Mucosa of descending colon (tissue), 3 donors: ENCODE data around the gene ELAVL2. TPM values are rescaled to one million over a fixed set of nuclear protein-coding genes. Genes with fewer than 3 reads are reported as not detected.

Experiments
- ATAC-seq: fragments of 200-7000 bp; cut with Tn5 transposase; one replicate; pipeline ENCODE4 v1.9.1; 2020; ENCODE audit warnings: mild to moderate bottlenecking, moderate library complexity
- DNase-seq, 3 donors: peaks; one replicate each; pipeline ENCODE4 v3.0.0-alpha.2; 2020
- H3K36me3 ChIP-seq: fragments of 200-600 bp; one replicate; pipeline ENCODE4 v1.8.0; 2021; ENCODE audit warnings: low read depth, mild to moderate bottlenecking
- H3K4me1 ChIP-seq: fragments of 200-600 bp; one replicate; pipeline ENCODE4 v1.8.0; 2021; ENCODE audit warnings: low read depth, mild to moderate bottlenecking
- H3K4me3 ChIP-seq: fragments of 200-600 bp; one replicate; pipeline ENCODE4 v1.8.0; 2021; ENCODE audit warnings: mild to moderate bottlenecking
- H3K9me3 ChIP-seq: fragments of 200-600 bp; one replicate; pipeline ENCODE4 v1.8.0; 2021; ENCODE audit warnings: mild to moderate bottlenecking
- CTCF ChIP-seq: fragments of 200-600 bp; IDR thresholded peaks from one replicate; pipeline ENCODE4 v1.8.0; 2022; ENCODE audit warnings: antibody characterized with exemption, mild to moderate bottlenecking
- intact Hi-C, 2 donors: fragments of 100-400 bp; cut with DNase I in 1 of 2; cut with micrococcal nuclease in 1 of 2; formaldehyde crosslinking; loops; one replicate each; pipeline versions ENCODE4 v1.11.0 to v1.11.1; 2022; cut with DNase I, micrococcal nuclease
- total RNA-seq, 3 donors: library from RNA; stranded (reverse); fragmentation: NEBNext Ultra II Directional in 2 of 3; extraction: Animal tissue kit (Norgen Biotek cat#: 25700) in 2 of 3; gene quantifications; one replicate each; pipeline versions ENCODE4 v1.2.1 to v1.2.4, GENCODE V29; 2021 to 2023
- donor health status: DM: no; HTN: no; CAD: no; lungs with moderate emphysema.
- donor health status: DM: no; HTN: no; CAD: no.
- donor health status: DM: no; HTN: yes; CAD: no.

ELAVL2 gene
- total RNA-seq, 3 donors from 2014 or later: 0.35 to 1.2 (median 0.76) TPM

GRCh38 chr9:23823269-23823668, 2.8 kb downstream of the ELAVL2 start:
- no peak overlapping the region for H3K4me3 ChIP-seq
- intact Hi-C loops: no loop called here
- H3K4me1 ChIP-seq: peaks cover 13% of the 10 kb centered on the region
- ATAC-seq (no peak), DNase-seq (no peak)
- H3K9me3 ChIP-seq: no peaks in the 10 kb centered on the region
- no peak for TF ChIP-seq CTCF
- no peaks in the 10 kb centered on the region for H3K36me3 ChIP-seq

GRCh38 chr9:23822261-23823169, 3.5 kb downstream of the ELAVL2 start:
- Histone ChIP-seq H3K4me1 (peaks cover 13% of the 10 kb centered on the region), H3K36me3 (no peaks in the 10 kb centered on the region), H3K9me3 (no peaks in the 10 kb centered on the region), H3K4me3 (no peak overlapping the region)
- DNase-seq (peak in 2 of 3 donors; percentile 23 to 37), ATAC-seq (no peak)
- TF ChIP-seq CTCF: no peak
- intact Hi-C loops: no loop called here

GRCh38 chr9:23821375-23822181, 4.5 kb downstream of the ELAVL2 start:
- DNase-seq (peak; percentile 36 to 59 (median 53)), ATAC-seq (peak; percentile 40)
- Histone ChIP-seq H3K9me3 (no peaks in the 10 kb centered on the region), H3K4me3 (peak overlapping the region; percentile 11), H3K4me1 (peaks cover 13% of the 10 kb centered on the region), H3K36me3 (no peaks in the 10 kb centered on the region)
- no peak for TF ChIP-seq CTCF
- intact Hi-C loops: no loop called here

GRCh38 chr9:23820451-23821374, 5.3 kb downstream of the ELAVL2 start:
- Histone ChIP-seq H3K9me3 (no peaks in the 10 kb centered on the region), H3K36me3 (no peaks in the 10 kb centered on the region), H3K4me1 (peaks cover 13% of the 10 kb centered on the region), H3K4me3 (peak overlapping the region; percentile 11)
- intact Hi-C loops: no loop called here
- DNase-seq: peak; percentile 15 to 46 (median 44)
- TF ChIP-seq CTCF: no peak
- peak; percentile 65 for ATAC-seq

- ATAC-seq (no peak), DNase-seq (no peak)
- intact Hi-C loops: no loop called here
- Histone ChIP-seq H3K4me1 (peaks cover 3% of the 10 kb centered on the region), H3K9me3 (no peaks in the 10 kb centered on the region), H3K4me3 (no peak overlapping the region), H3K36me3 (no peaks in the 10 kb centered on the region)
- no peak for TF ChIP-seq CTCF
These were observed 6.6 kb downstream of the ELAVL2 start for GRCh38 chr9:23819403-23819802.
